ENCODE measurements around the gene NEU2. TPM values are rescaled to one million over a fixed set of nuclear protein-coding genes. Genes with fewer than 3 reads are reported as not detected.
"Not testable (repeated sequence)": the region's sequence is repeated elsewhere in the genome, so short reads cannot be mapped to it uniquely, and the experiment has no call there.

Gene NEU2
- total RNA-seq, 1 experiment from 2014 or later: not detected

GRCh38 chr2:233017947-233018346 lies 14.5 kb upstream of the NEU2 start:
- peaks cover 0 to 5% of the 10 kb centered on the region in 2 experiments; a peak in 3 of 5 replicates for H3K9me3 Mint-ChIP-seq
- H3K4me2 ChIP-seq (ENCODE audit: insufficient read depth, insufficient read length, low read length): no peak overlapping the region
- no peak overlapping the region for H4K5ac ChIP-seq (ENCODE audit: insufficient read length, low read depth, low read length)

GRCh38 chr2:233019610-233020009 lies 12.9 kb upstream of the NEU2 start:
- H3K27me3 Mint-ChIP-seq (ENCODE audit: low read depth); H3K4me2 ChIP-seq (ENCODE audit: insufficient read depth, insufficient read length, low read length); H2BK120ac ChIP-seq (ENCODE audit: low read depth, low read length, poor library complexity, severe bottlenecking); H3K4ac ChIP-seq (ENCODE audit: low read depth, low read length); H3K27me3 ChIP-seq (ENCODE audit: insufficient read depth, low read length); H3K79me1 ChIP-seq (ENCODE audit: insufficient read depth, low read depth, low read length, poor library complexity, severe bottlenecking); H3K79me2 ChIP-seq (ENCODE audit: insufficient read depth, low read length); DNase-seq; H2AFZ ChIP-seq (ENCODE audit: low read length); H4K5ac ChIP-seq (ENCODE audit: insufficient read length, low read depth, low read length); H4K20me1 ChIP-seq (ENCODE audit: control insufficient read depth, insufficient read depth, insufficient read length); H3K23ac ChIP-seq (ENCODE audit: insufficient read length, low read depth, low read length); H3K14ac ChIP-seq (ENCODE audit: insufficient read depth, low read length); H3K4me1 Mint-ChIP-seq; H4K8ac ChIP-seq (replicated peaks; ENCODE audit: insufficient read length, low read depth, low read length); H3K27ac Mint-ChIP-seq; H3K23me2 ChIP-seq (ENCODE audit: insufficient read length, low read depth, low read length, poor library complexity, severe bottlenecking); H3K4me3 Mint-ChIP-seq; H3K9ac ChIP-seq (ENCODE audit: extremely low read depth, insufficient read length, low read length); H2BK15ac ChIP-seq (ENCODE audit: low read depth, low read length); H3K4me1 ChIP-seq (ENCODE audit: insufficient read depth, low read length); H3K9me3 Mint-ChIP-seq; H3K56ac ChIP-seq (ENCODE audit: insufficient read length, low read depth, low read length); H4K91ac ChIP-seq (ENCODE audit: insufficient read length, low read depth, low read length); H2AK5ac ChIP-seq (ENCODE audit: insufficient read length, low read length); H2BK12ac ChIP-seq (ENCODE audit: insufficient read length, low read depth, low read length); H3K9me3 ChIP-seq (ENCODE audit: control insufficient read depth, low read depth, low read length); H3K36me3 Mint-ChIP-seq (ENCODE audit: insufficient read depth in 1 of 3, low read depth in 3 of 3); H3K18ac ChIP-seq (ENCODE audit: insufficient read length, low read depth, low read length); H3K27ac ChIP-seq (ENCODE audit: insufficient read length, low read depth, low read length); H3T11ph ChIP-seq (ENCODE audit: low read length); H2BK20ac ChIP-seq (ENCODE audit: low read depth, low read length, poor library complexity, severe bottlenecking); H2BK5ac ChIP-seq (ENCODE audit: insufficient read length, low read length): not testable (repeated sequence)
- no CpG with 5 or more reads among the region's 4 CpGs for WGBS (ENCODE audit: extremely low coverage, insufficient read length, low lambda C conversion rate)

More at GRCh38 chr2:233017947-233018346, 14.5 kb upstream of the NEU2 start:
- Histone ChIP-seq H4K91ac (ENCODE audit: insufficient read length, low read depth, low read length) (no peak overlapping the region), H2BK12ac (ENCODE audit: insufficient read length, low read depth, low read length) (no peak overlapping the region), H2AK5ac (ENCODE audit: insufficient read length, low read length) (no peak overlapping the region), H3T11ph (ENCODE audit: low read length) (no peak overlapping the region), H4K20me1 (ENCODE audit: control insufficient read depth, insufficient read depth, insufficient read length) (no peaks in the 10 kb centered on the region), H3K18ac (ENCODE audit: insufficient read length, low read depth, low read length) (no peak overlapping the region), H3K27me3 (ENCODE audit: insufficient read depth, low read length) (no peaks in the 10 kb centered on the region), H3K27ac (ENCODE audit: insufficient read length, low read depth, low read length) (no peak overlapping the region), H2BK120ac (ENCODE audit: low read depth, low read length, poor library complexity, severe bottlenecking) (no peak overlapping the region), H3K56ac (ENCODE audit: insufficient read length, low read depth, low read length) (no peak overlapping the region), H2AFZ (ENCODE audit: low read length) (no peak overlapping the region), H2BK15ac (ENCODE audit: low read depth, low read length) (no peak overlapping the region), H3K4ac (ENCODE audit: low read depth, low read length) (no peak overlapping the region), H2BK5ac (ENCODE audit: insufficient read length, low read length) (no peak overlapping the region), H3K4me1 (ENCODE audit: insufficient read depth, low read length) (no peaks in the 10 kb centered on the region), H4K8ac (replicated peaks; ENCODE audit: insufficient read length, low read depth, low read length) (no peak overlapping the region), H3K79me2 (ENCODE audit: insufficient read depth, low read length) (no peaks in the 10 kb centered on the region), H3K9me3 (ENCODE audit: control insufficient read depth, low read depth, low read length) (no peaks in the 10 kb centered on the region), H3K23me2 (ENCODE audit: insufficient read length, low read depth, low read length, poor library complexity, severe bottlenecking) (no peaks in the 10 kb centered on the region), H3K23ac (ENCODE audit: insufficient read length, low read depth, low read length) (no peak overlapping the region), H3K14ac (ENCODE audit: insufficient read depth, low read length) (no peak overlapping the region), H2BK20ac (ENCODE audit: low read depth, low read length, poor library complexity, severe bottlenecking) (no peak overlapping the region), H3K9ac (ENCODE audit: extremely low read depth, insufficient read length, low read length) (no peak overlapping the region), H3K79me1 (ENCODE audit: insufficient read depth, low read depth, low read length, poor library complexity, severe bottlenecking) (no peaks in the 10 kb centered on the region)
- DNase-seq: no peak
- Mint-ChIP-seq H3K27me3 (ENCODE audit: low read depth) (no peaks in the 10 kb centered on the region), H3K4me1 (no peaks in the 10 kb centered on the region), H3K36me3 (ENCODE audit: insufficient read depth in 1 of 3, low read depth in 3 of 3) (no peaks in the 10 kb centered on the region), H3K27ac (no peak overlapping the region), H3K4me3 (no peak overlapping the region)
- WGBS (ENCODE audit: extremely low coverage, insufficient read length, low lambda C conversion rate): no CpG with 5 or more reads among the region's 1 CpG
- TF ChIP-seq CTCF (conservative IDR thresholded peaks at IDR 0.05): no peak

Measured in H9 (cell line).